ENCODE results near the gene NAPG. TPM values are rescaled to one million over a fixed set of nuclear protein-coding genes. Genes with fewer than 3 reads are reported as not detected.

NAPG gene
- total RNA-seq, 2 donors from 2014 or later, result 35.3 to 42.9 TPM

DNA sequence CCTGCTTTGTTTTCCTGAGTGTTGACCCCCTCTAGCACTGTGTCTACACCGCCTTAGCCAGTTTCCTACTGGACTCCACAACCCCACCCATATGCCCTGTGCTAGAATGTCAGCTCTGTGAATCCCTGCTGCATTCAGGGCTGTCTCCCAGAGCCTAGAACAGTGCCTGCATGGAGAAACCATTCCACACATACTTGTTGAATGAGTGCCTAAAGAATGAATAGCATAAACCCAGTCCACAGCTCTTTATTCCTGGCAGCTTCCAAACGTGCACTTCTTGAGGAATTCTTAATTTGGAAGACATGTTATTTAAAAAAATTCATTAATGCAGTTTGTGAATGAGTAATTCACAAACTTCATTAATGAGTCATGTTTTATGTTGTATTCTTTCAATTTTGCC lies 6.5 kb upstream of the NAPG start:
- Mint-ChIP-seq H3K9me3 (peaks cover 1% of the 10 kb centered on the region), H3K4me1 (peaks cover 3% of the 10 kb centered on the region), H3K27me3 (ENCODE audit: insufficient read depth) (no peaks in the 10 kb centered on the region), H3K4me3 (no peak overlapping the region), H3K27ac (no peak overlapping the region), H3K36me3 (ENCODE audit: low read depth) (no peaks in the 10 kb centered on the region)
- DNase-seq, result no peak
- H3K36me3 ChIP-seq (ENCODE audit: control insufficient read depth, insufficient read depth, low read length), result no peaks in the 10 kb centered on the region
- WGBS, 2 experiments (ENCODE audit: insufficient coverage in 1 of 2, insufficient read length in 1 of 2), result 91 to 100% methylated on average over 1 to 2 of the region's 2 CpGs
- H3K9ac ChIP-seq (ENCODE audit: extremely low read depth, low read length, poor library complexity, severe bottlenecking), result no peak overlapping the region
- H3K27ac ChIP-seq (ENCODE audit: low read depth, low read length), result no peak overlapping the region
- no peaks in the 10 kb centered on the region for H3K9me3 ChIP-seq (ENCODE audit: control insufficient read depth, low read length)
- no peaks in the 10 kb centered on the region for H3K27me3 ChIP-seq (ENCODE audit: control insufficient read depth, insufficient read depth, low read length, poor library complexity, severe bottlenecking)
- H3K4me1 ChIP-seq (ENCODE audit: control insufficient read depth, insufficient read depth, low read length), result no peaks in the 10 kb centered on the region
- no peak for TF ChIP-seq CTCF (conservative IDR thresholded peaks at IDR 0.05)
- no peak overlapping the region for H3K4me3 ChIP-seq (ENCODE audit: low read length)

GRCh38 chr18:10519999-10520935 lies 5.6 kb upstream of the NAPG start:
- H3K27me3 ChIP-seq (ENCODE audit: control insufficient read depth, insufficient read depth, low read length, poor library complexity, severe bottlenecking), result no peaks in the 10 kb centered on the region
- 32 to 44% methylated on average over 14 to 17 of the region's 17 CpGs for WGBS, 2 experiments (ENCODE audit: insufficient coverage in 1 of 2, insufficient read length in 1 of 2)
- DNase-seq, result peak; percentile 92
- TF ChIP-seq CTCF (conservative IDR thresholded peaks at IDR 0.05), result peak; percentile 91
- H3K9me3 ChIP-seq (ENCODE audit: control insufficient read depth, low read length), result no peaks in the 10 kb centered on the region
- Mint-ChIP-seq H3K4me1 (peaks cover 3% of the 10 kb centered on the region), H3K27ac (no peak overlapping the region), H3K9me3 (peaks cover 1% of the 10 kb centered on the region), H3K27me3 (ENCODE audit: insufficient read depth) (no peaks in the 10 kb centered on the region), H3K4me3 (no peak overlapping the region), H3K36me3 (ENCODE audit: low read depth) (no peaks in the 10 kb centered on the region)
- no peak overlapping the region for H3K27ac ChIP-seq (ENCODE audit: low read depth, low read length)
- no peak overlapping the region for H3K9ac ChIP-seq (ENCODE audit: extremely low read depth, low read length, poor library complexity, severe bottlenecking)
- no peaks in the 10 kb centered on the region for H3K36me3 ChIP-seq (ENCODE audit: control insufficient read depth, insufficient read depth, low read length)
- no peak overlapping the region for H3K4me3 ChIP-seq (ENCODE audit: low read length)
- H3K4me1 ChIP-seq (ENCODE audit: control insufficient read depth, insufficient read depth, low read length), result no peaks in the 10 kb centered on the region

DNA sequence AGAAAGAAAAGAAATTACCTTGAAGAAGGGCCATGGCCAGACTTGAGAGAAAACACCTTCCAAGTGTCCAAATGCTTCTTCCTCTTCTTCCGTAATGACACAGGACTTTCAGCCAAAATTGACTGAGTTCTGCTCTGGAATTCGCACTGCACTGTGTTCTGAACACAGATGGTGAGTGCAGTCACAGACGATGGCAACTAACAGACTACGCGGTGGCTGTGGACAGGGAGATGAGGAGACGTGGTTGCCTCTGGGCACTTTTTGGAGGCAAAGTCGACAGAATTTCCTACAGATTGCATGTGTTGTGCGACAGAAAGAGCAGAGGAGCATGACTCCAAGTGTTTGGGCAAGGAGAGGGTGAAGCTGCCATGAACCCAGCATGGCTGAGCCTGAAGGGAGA lies 4.3 kb upstream of the NAPG start:
- no peak overlapping the region for H3K27ac Mint-ChIP-seq
- H3K4me1 Mint-ChIP-seq, result peaks cover 3% of the 10 kb centered on the region

More for the DNA sequence above, 4.3 kb upstream of the NAPG start:
- H3K4me3 Mint-ChIP-seq, result no peak overlapping the region
- H3K9me3 Mint-ChIP-seq, result peaks cover 1% of the 10 kb centered on the region
- no peak overlapping the region for H3K27ac ChIP-seq (ENCODE audit: low read depth, low read length)
- no peak overlapping the region for H3K9ac ChIP-seq (ENCODE audit: extremely low read depth, low read length, poor library complexity, severe bottlenecking)
- no peak for DNase-seq
- no peak overlapping the region for H3K4me3 ChIP-seq (ENCODE audit: low read length)
- no peaks in the 10 kb centered on the region for H3K27me3 ChIP-seq (ENCODE audit: control insufficient read depth, insufficient read depth, low read length, poor library complexity, severe bottlenecking)
- H3K4me1 ChIP-seq (ENCODE audit: control insufficient read depth, insufficient read depth, low read length), result no peaks in the 10 kb centered on the region
- 93 to 94% methylated on average over 8 of the region's 8 CpGs for WGBS, 2 experiments (ENCODE audit: insufficient coverage in 1 of 2, insufficient read length in 1 of 2)
- H3K36me3 ChIP-seq (ENCODE audit: control insufficient read depth, insufficient read depth, low read length), result no peaks in the 10 kb centered on the region
- H3K27me3 Mint-ChIP-seq (ENCODE audit: insufficient read depth), result no peaks in the 10 kb centered on the region
- no peak for TF ChIP-seq CTCF (conservative IDR thresholded peaks at IDR 0.05)
- no peaks in the 10 kb centered on the region for H3K9me3 ChIP-seq (ENCODE audit: control insufficient read depth, low read length)
- H3K36me3 Mint-ChIP-seq (ENCODE audit: low read depth), result no peaks in the 10 kb centered on the region

Measured in endodermal cell (in vitro differentiated cells).